Mesenchymal stem cell (in vitro differentiated cells and primary cell): ENCODE results near the gene ATIC. TPM values are rescaled to one million over a fixed set of nuclear protein-coding genes. Genes with fewer than 3 reads are reported as not detected.

ENCODE experiments used
- DNase-seq: peaks from one replicate; pipeline ENCODE4 v3.0.0-alpha.2; 2013
- H2AFZ ChIP-seq: one replicate; pipeline ENCODE4 v1.6.1; 2013; ENCODE audit warnings: low read depth, mild to moderate bottlenecking, control low read depth, inconsistent platforms, low read length, moderate library complexity
- H2AK5ac ChIP-seq: 2 replicates; pipeline ENCODE4 v1.6.1; 2013; ENCODE audit warnings: low read length, moderate library complexity, mild to moderate bottlenecking, inconsistent platforms; ENCODE audit not compliant: severe bottlenecking
- H2BK120ac ChIP-seq: one replicate; pipeline ENCODE4 v1.6.1; 2013; ENCODE audit warnings: low read depth, mild to moderate bottlenecking, inconsistent platforms, low read length, moderate library complexity
- H2BK12ac ChIP-seq, 2 experiments: one replicate each; pipeline ENCODE4 v1.6.1; 2013; ENCODE audit warnings: inconsistent platforms in 2 of 2, low read length in 2 of 2, mild to moderate bottlenecking in 2 of 2, moderate library complexity in 2 of 2, control low read depth in 1 of 2
- H2BK15ac ChIP-seq: one replicate; pipeline ENCODE4 v1.6.1; 2013; ENCODE audit warnings: mild to moderate bottlenecking, low read depth, inconsistent platforms; ENCODE audit not compliant: poor library complexity, severe bottlenecking
- H2BK5ac ChIP-seq: 2 replicates; pipeline ENCODE4 v1.6.1; 2013; ENCODE audit warnings: low read depth, mild to moderate bottlenecking, low read length, control low read depth, inconsistent platforms; ENCODE audit not compliant: poor library complexity, severe bottlenecking
- H3K14ac ChIP-seq, 2 experiments: one replicate each; pipeline ENCODE4 v1.6.1; 2013; ENCODE audit warnings: inconsistent platforms in 2 of 2, low read length in 2 of 2, control low read depth in 1 of 2, mild to moderate bottlenecking in 1 of 2, moderate library complexity in 1 of 2
- H3K18ac ChIP-seq, 2 experiments: one replicate each; pipeline ENCODE4 v1.6.1; 2013; ENCODE audit warnings: inconsistent platforms in 2 of 2, low read length in 2 of 2, control low read depth in 1 of 2, low read depth in 1 of 2, mild to moderate bottlenecking in 1 of 2
- H3K23ac ChIP-seq, 2 experiments: one replicate each; pipeline ENCODE4 v1.6.1; 2013; ENCODE audit warnings: inconsistent platforms in 2 of 2, low read length in 2 of 2, mild to moderate bottlenecking in 2 of 2, moderate library complexity in 2 of 2, control low read depth in 1 of 2
- H3K27ac ChIP-seq: 2 replicates; pipeline ENCODE4 v1.5.1; 2013; ENCODE audit warnings: mild to moderate bottlenecking, moderate library complexity, low read length, control low read depth, inconsistent platforms; ENCODE audit not compliant: poor library complexity, severe bottlenecking
- H3K27me3 ChIP-seq, 2 experiments: 2 replicates each; pipeline versions ENCODE4 v1.6.1 to v1.7.0; 2013; ENCODE audit warnings: low read length in 2 of 2, mild to moderate bottlenecking in 2 of 2, moderate library complexity in 2 of 2, control low read depth in 1 of 2, inconsistent platforms in 1 of 2; ENCODE audit not compliant: control insufficient read depth in 1 of 2, insufficient read depth in 1 of 2
- H3K36me3 ChIP-seq, 2 experiments: 2 replicates each; pipeline versions ENCODE4 v1.6.1 to v1.7.0; 2013; ENCODE audit warnings: low read length in 2 of 2, control low read depth in 1 of 2, inconsistent platforms in 1 of 2, low read depth in 1 of 2, mild to moderate bottlenecking in 1 of 2; ENCODE audit not compliant: insufficient read depth in 2 of 2, control insufficient read depth in 1 of 2
- H3K4ac ChIP-seq, 2 experiments: one replicate each; pipeline ENCODE4 v1.6.1; 2013; ENCODE audit warnings: inconsistent platforms in 2 of 2, low read length in 2 of 2, mild to moderate bottlenecking in 2 of 2, moderate library complexity in 2 of 2, control low read depth in 1 of 2, low read depth in 1 of 2
- H3K4me1 ChIP-seq: 2 replicates; pipeline ENCODE4 v1.6.1; 2013; ENCODE audit warnings: low read depth, low read length, control low read depth; ENCODE audit not compliant: control insufficient read depth, insufficient read depth
- H3K4me2 ChIP-seq: 2 replicates; pipeline ENCODE4 v1.6.1; 2013; ENCODE audit warnings: low read length, mild to moderate bottlenecking, inconsistent platforms; ENCODE audit not compliant: poor library complexity, severe bottlenecking
- H3K4me3 ChIP-seq, 2 experiments: 2 replicates each; pipeline versions ENCODE4 v1.5.1 to v1.7.0; 2013; ENCODE audit warnings: low read length in 2 of 2, mild to moderate bottlenecking in 2 of 2, control low read depth in 1 of 2, low read depth in 1 of 2; ENCODE audit not compliant: insufficient read depth in 1 of 2
- H3K79me1 ChIP-seq: replicated peaks from 2 replicates; pipeline ENCODE4 v1.6.1; 2013; ENCODE audit warnings: mild to moderate bottlenecking, control low read depth, low read length, inconsistent platforms; ENCODE audit not compliant: poor library complexity, severe bottlenecking
- H3K9ac ChIP-seq: 2 replicates; pipeline ENCODE4 v1.7.0; 2013; ENCODE audit warnings: mild to moderate bottlenecking, low read length, moderate library complexity
- H3K9me3 ChIP-seq: 2 replicates; pipeline ENCODE4 v1.7.0; 2013; ENCODE audit warnings: mild to moderate bottlenecking, low read length; ENCODE audit not compliant: control insufficient read depth
- H4K8ac ChIP-seq: one replicate; pipeline ENCODE4 v1.6.1; 2013; ENCODE audit warnings: inconsistent platforms, mild to moderate bottlenecking, low read length, moderate library complexity
- H4K91ac ChIP-seq: one replicate; pipeline ENCODE4 v1.6.1; 2013; ENCODE audit warnings: mild to moderate bottlenecking, low read length, inconsistent platforms
- WGBS: methylation state at CpG from one replicate; pipeline ENCODE4 v1.1.7; 2013; ENCODE audit warnings: mixed read lengths; 5-methylcytosine and 5-hydroxymethylcytosine counted together
- polyA plus RNA-seq, 2 experiments: library from polyadenylated mRNA; stranded (reverse); fragments of 200-250 nt; gene quantifications; one replicate each; pipeline ENCODE4 v1.2.3, GENCODE V29; 2013

Gene ATIC
- polyA plus RNA-seq (2013, experiment 1 of 2), result 182 TPM
- 193 TPM for polyA plus RNA-seq (2013, experiment 2 of 2)

DNA sequence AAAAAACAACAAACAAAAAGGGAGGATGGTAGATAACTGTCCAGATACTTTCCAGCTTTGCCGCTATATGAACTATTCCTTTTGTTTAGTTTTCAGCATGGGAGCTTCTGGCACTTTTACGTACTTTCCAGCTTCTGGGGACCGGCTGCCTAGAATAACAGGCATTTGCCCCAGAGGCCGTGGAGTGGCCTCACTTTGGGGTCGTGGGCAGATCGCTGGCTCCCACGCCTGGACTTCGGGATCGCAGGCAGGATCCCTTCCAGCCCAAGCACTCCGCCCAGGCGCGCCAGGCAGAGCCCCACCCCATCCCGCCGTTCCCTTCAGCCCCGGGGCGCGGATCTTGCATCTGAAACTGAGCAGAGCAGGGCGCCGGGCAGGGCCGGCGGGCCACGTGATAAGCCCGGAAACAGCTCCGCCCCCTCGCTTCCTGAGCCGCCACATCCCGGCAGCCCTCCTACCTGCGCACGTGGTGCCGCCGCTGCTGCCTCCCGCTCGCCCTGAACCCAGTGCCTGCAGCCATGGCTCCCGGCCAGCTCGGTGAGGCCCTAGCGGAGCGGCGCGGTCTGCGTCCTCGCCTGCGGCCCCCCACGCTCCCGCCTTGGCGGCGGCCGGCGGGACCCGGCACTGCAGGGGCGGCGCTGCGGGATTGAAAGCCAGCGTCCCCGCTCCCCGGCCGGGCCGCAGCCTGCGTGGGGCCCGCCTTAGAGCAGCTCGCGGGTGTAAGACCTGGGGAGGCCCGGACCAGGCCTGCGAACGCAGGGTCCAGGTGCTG, at the start of gene ATIC:
ATIC (plus strand) TSS at position 435 of the 772 bp plus-strand sequence; CDS start at position 519, 84 bp downstream.
- DNase-seq, result peak; percentile 93
- no peak within 1 kb of the TSS for H2AK5ac ChIP-seq
- H3K4me3 ChIP-seq, result peak within 1 kb of the TSS; percentile 80 to 95
- peak within 1 kb of the TSS in 1 of 2 experiments; percentile 18 for H2BK12ac ChIP-seq
- peaks cover 13% of the 10 kb centered on the region for H3K79me1 ChIP-seq
- no peak within 1 kb of the TSS for H2BK5ac ChIP-seq
- peak within 1 kb of the TSS; percentile 87 for H3K9ac ChIP-seq
- H3K27me3 ChIP-seq, result no peaks in the 10 kb centered on the region
- peak within 1 kb of the TSS; percentile 55 for H3K27ac ChIP-seq
- H4K8ac ChIP-seq, result peak within 1 kb of the TSS; percentile 94
- peak within 1 kb of the TSS; percentile 64 for H4K91ac ChIP-seq
- H2AFZ ChIP-seq, result peak within 1 kb of the TSS; percentile 81
- H2BK15ac ChIP-seq, result peak within 1 kb of the TSS; percentile 55
- H3K4me2 ChIP-seq, result peak within 1 kb of the TSS; percentile 84
- peaks cover 8 to 26% of the 10 kb centered on the region in 2 experiments for H3K36me3 ChIP-seq
- peak within 1 kb of the TSS in 1 of 2 experiments; percentile 63 for H3K14ac ChIP-seq
- no peak within 1 kb of the TSS for H2BK120ac ChIP-seq
- H3K23ac ChIP-seq, result peak within 1 kb of the TSS in 1 of 2 experiments; percentile 40
- WGBS, result 2% methylated on average over 64 of the region's 64 CpGs
- H3K4ac ChIP-seq, result peak within 1 kb of the TSS in 1 of 2 experiments; percentile 70
- H3K9me3 ChIP-seq, result no peaks in the 10 kb centered on the region
- H3K4me1 ChIP-seq, result peaks cover 7% of the 10 kb centered on the region
- H3K18ac ChIP-seq, result peak within 1 kb of the TSS; percentile 90 to 97

DNA sequence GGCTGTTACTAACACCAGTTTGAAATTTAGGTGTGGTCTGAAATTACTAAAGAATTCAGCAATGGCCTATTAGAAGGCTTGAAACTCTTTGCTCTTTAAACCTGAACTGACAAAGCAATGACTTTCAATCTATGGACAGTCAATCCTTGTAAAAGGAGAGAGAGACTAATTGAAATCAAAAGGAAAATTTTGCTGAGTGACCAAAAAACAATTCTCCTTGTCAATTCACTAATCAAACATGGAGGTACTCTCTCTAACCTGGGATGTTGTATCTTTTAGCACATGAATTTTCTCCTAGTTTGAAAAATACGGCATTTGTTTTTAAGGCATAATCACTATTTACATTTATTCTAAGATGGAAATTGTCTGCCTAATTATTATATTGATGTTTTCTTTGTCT, 49.6 kb upstream of the ATIC start:
- Histone ChIP-seq H2AFZ (no peak overlapping the region), H2BK120ac (no peak overlapping the region), H3K4me3 (no peak overlapping the region), H4K8ac (no peak overlapping the region), H2BK5ac (no peak overlapping the region), H3K36me3 (no peaks in the 10 kb centered on the region), H2BK12ac (no peak overlapping the region), H2AK5ac (no peak overlapping the region), H3K4me1 (no peaks in the 10 kb centered on the region), H3K9ac (no peak overlapping the region), H3K79me1 (no peaks in the 10 kb centered on the region), H4K91ac (no peak overlapping the region), H3K18ac (no peak overlapping the region), H3K23ac (no peak overlapping the region), H3K14ac (no peak overlapping the region), H3K27me3 (no peaks in the 10 kb centered on the region), H2BK15ac (no peak overlapping the region), H3K9me3 (no peaks in the 10 kb centered on the region), H3K4ac (no peak overlapping the region), H3K27ac (no peak overlapping the region), H3K4me2 (no peak overlapping the region)
- no peak for DNase-seq
- no CpG with 5 or more reads among the region's 1 CpG for WGBS

GRCh38 chr2:215262741-215263362, 49.0 kb upstream of the ATIC start:
- no peak overlapping the region for H2AFZ ChIP-seq
- 77% methylated on average over 4 of the region's 4 CpGs for WGBS
- no peak overlapping the region for H3K4me3 ChIP-seq
- no peak for DNase-seq
- no peak overlapping the region for H3K18ac ChIP-seq
- no peak overlapping the region for H2BK5ac ChIP-seq
- H2BK12ac ChIP-seq, result no peak overlapping the region
- H2BK15ac ChIP-seq, result no peak overlapping the region
- no peak overlapping the region for H3K9ac ChIP-seq
- H4K8ac ChIP-seq, result no peak overlapping the region
- no peak overlapping the region for H4K91ac ChIP-seq
- no peaks in the 10 kb centered on the region for H3K36me3 ChIP-seq
- no peak overlapping the region for H3K23ac ChIP-seq
- no peaks in the 10 kb centered on the region for H3K4me1 ChIP-seq
- no peaks in the 10 kb centered on the region for H3K27me3 ChIP-seq
- H2BK120ac ChIP-seq, result no peak overlapping the region
- no peak overlapping the region for H3K4me2 ChIP-seq
- H3K79me1 ChIP-seq, result no peaks in the 10 kb centered on the region
- no peak overlapping the region for H3K27ac ChIP-seq
- H3K4ac ChIP-seq, result no peak overlapping the region
- no peak overlapping the region for H3K14ac ChIP-seq
- no peaks in the 10 kb centered on the region for H3K9me3 ChIP-seq
- H2AK5ac ChIP-seq, result no peak overlapping the region

GRCh38 chr2:215264374-215264773, 47.5 kb upstream of the ATIC start:
- H2BK120ac ChIP-seq, result no peak overlapping the region
- H3K4me3 ChIP-seq, result no peak overlapping the region
- no peak overlapping the region for H3K18ac ChIP-seq
- DNase-seq, result no peak
- H2BK15ac ChIP-seq, result no peak overlapping the region
- 92% methylated on average over 2 of the region's 4 CpGs for WGBS
- H3K14ac ChIP-seq, result no peak overlapping the region
- no peak overlapping the region for H2BK12ac ChIP-seq
- H3K9ac ChIP-seq, result no peak overlapping the region
- no peak overlapping the region for H3K23ac ChIP-seq
- no peaks in the 10 kb centered on the region for H3K79me1 ChIP-seq
- no peaks in the 10 kb centered on the region for H3K4me1 ChIP-seq
- H3K9me3 ChIP-seq, result no peaks in the 10 kb centered on the region
- H2AK5ac ChIP-seq, result no peak overlapping the region
- H3K4me2 ChIP-seq, result no peak overlapping the region
- no peaks in the 10 kb centered on the region for H3K36me3 ChIP-seq
- no peak overlapping the region for H4K8ac ChIP-seq
- no peaks in the 10 kb centered on the region for H3K27me3 ChIP-seq
- no peak overlapping the region for H4K91ac ChIP-seq
- no peak overlapping the region for H2BK5ac ChIP-seq
- H3K4ac ChIP-seq, result no peak overlapping the region
- H2AFZ ChIP-seq, result no peak overlapping the region
- H3K27ac ChIP-seq, result no peak overlapping the region
